ENCODE results near the gene APOL5. TPM values are rescaled to one million over a fixed set of nuclear protein-coding genes. Genes with fewer than 3 reads are reported as not detected.

Gene APOL5
- total RNA-seq, 2 donors from 2014 or later: not detected

- no peak for TF ChIP-seq POLR2A (IDR thresholded peaks at IDR 0.05)
- TF ChIP-seq CTCF (IDR thresholded peaks at IDR 0.05): no peak
- no peaks in the 10 kb centered on the region for H3K27me3 ChIP-seq
- H3K36me3 ChIP-seq (replicated peaks in 1 of 2; ENCODE audit: insufficient read depth in 1 of 2, low read depth in 2 of 2): no peaks in the 10 kb centered on the region
- no peak overlapping the region for H3K27ac ChIP-seq
- H3K4me1 ChIP-seq: no peaks in the 10 kb centered on the region
- 86 to 98% methylated on average over 4 of the region's 4 CpGs for WGBS, 2 donors
- no peak for DNase-seq
- no peak overlapping the region for H3K4me3 ChIP-seq
- H3K9me3 ChIP-seq: no peaks in the 10 kb centered on the region
- intact Hi-C loops (cut with DNase I): no loop called here
- no peak for ATAC-seq
These were observed 59.8 kb downstream of the APOL5 start for GRCh38 chr22:35777335-35777975.

Other genes starting within 250 kb of the APOL5 start
- gene RASD2, start 177.0 kb upstream of the APOL5 start, total RNA-seq: 1 to 10 TPM in 1 of 2 donors, under 1 TPM in 1; 0.26 to 3.6 TPM
- 1 to 10 TPM in 1 of 2 donors, not detected in 1; 1.3 TPM for gene MB, start 100.5 kb upstream of the APOL5 start, total RNA-seq
- gene APOL6, start 69.4 kb upstream of the APOL5 start, total RNA-seq: 1 to 10 TPM; 6.0 to 7.9 TPM

Measured in body of pancreas (tissue), 4 donors.